PC-9 (cell line): Measurements from ENCODE around the gene TTR. TPM values are rescaled to one million over a fixed set of nuclear protein-coding genes. Genes with fewer than 3 reads are reported as not detected.

ENCODE experiments used
- BruUV-seq: library from RNA; stranded (reverse); fragments of 400-500 nt; replicated peaks from 2 replicates; lab custom pipeline; 2021; lab: Mats Ljungman, UMichigan
- CTCF ChIA-PET: fragments of 300-600 bp; sonication (Branson Sonifier 250); formaldehyde crosslinking; loops from one replicate; lab custom pipeline; 2022; ENCODE audit warnings: antibody characterized with exemption; lab: Charles Lee
- POLR2A ChIA-PET: fragments of 300-600 bp; sonication (Branson Sonifier 250); formaldehyde crosslinking; loops from one replicate; lab custom pipeline; 2022; ENCODE audit warnings: antibody characterized with exemption; ENCODE audit not compliant: unreplicated experiment; lab: Charles Lee
- DNase-seq, 2 experiments: peaks; one replicate each; pipeline versions ENCODE4 v3.0.0 to v3.0.0-alpha.2; 2015 to 2022; ENCODE audit warnings: mixed read lengths in 1 of 2
- H2AFZ ChIP-seq: fragments of 200-600 bp; sonication (generic); 2 replicates; pipeline ENCODE4 v1.8.1; 2017; ENCODE audit warnings: antibody characterized with exemption
- H3F3A ChIP-seq: fragments of 200-600 bp; sonication (generic); 2 replicates; pipeline ENCODE4 v1.8.1; 2017; ENCODE audit warnings: antibody characterized with exemption, mild to moderate bottlenecking, low read depth; ENCODE audit not compliant: insufficient read depth
- H3K27ac ChIP-seq: fragments of 200-600 bp; sonication (generic); 2 replicates; pipeline ENCODE4 v1.6.1; 2016; ENCODE audit warnings: mixed run types
- H3K27me3 ChIP-seq: fragments of 200-600 bp; sonication (generic); 2 replicates; pipeline ENCODE4 v1.6.1; 2016; ENCODE audit warnings: low read depth, mixed run types; ENCODE audit not compliant: insufficient read depth
- H3K36me3 ChIP-seq: fragments of 200-600 bp; sonication (generic); 2 replicates; pipeline ENCODE4 v1.6.1; 2016; ENCODE audit warnings: low read depth, mixed run types
- H3K4me1 ChIP-seq: fragments of 200-600 bp; sonication (generic); replicated peaks from 2 replicates; pipeline ENCODE4 v1.6.1; 2016; ENCODE audit warnings: mixed run types; ENCODE audit not compliant: insufficient read depth
- H3K4me2 ChIP-seq: fragments of 200-600 bp; sonication (generic); 2 replicates; pipeline ENCODE4 v1.6.1; 2017; ENCODE audit warnings: mixed run types
- H3K4me3 ChIP-seq: fragments of 200-600 bp; sonication (generic); 2 replicates; pipeline ENCODE4 v1.6.1; 2016; ENCODE audit warnings: mixed run types
- H3K79me2 ChIP-seq: fragments of 200-600 bp; sonication (generic); 2 replicates; pipeline ENCODE4 v1.6.1; 2017; ENCODE audit warnings: low read depth, mixed run types
- H3K9me2 ChIP-seq: fragments of 200-600 bp; sonication (generic); 2 replicates; pipeline ENCODE4 v1.8.1; 2017; ENCODE audit warnings: mild to moderate bottlenecking; ENCODE audit not compliant: insufficient read depth
- H3K9me3 ChIP-seq: fragments of 200-600 bp; sonication (generic); 2 replicates; pipeline ENCODE4 v1.8.1; 2016; ENCODE audit warnings: low read depth; ENCODE audit not compliant: insufficient read depth
- H4K20me1 ChIP-seq: fragments of 200-600 bp; sonication (generic); 2 replicates; pipeline ENCODE4 v1.8.1; 2017; ENCODE audit not compliant: insufficient read depth
- CTCF ChIP-seq: fragments of 200-600 bp; sonication (generic); conservative IDR thresholded peaks from 2 replicates; pipeline ENCODE4 v1.6.1; 2017; ENCODE audit warnings: mixed run types, antibody characterized with exemption, mild to moderate bottlenecking, moderate library complexity
- EZH2 ChIP-seq: fragments of 200-600 bp; sonication (generic); IDR thresholded peaks from 2 replicates; pipeline ENCODE4 v1.8.0; 2017; ENCODE audit warnings: antibody characterized with exemption, low read depth
- intact Hi-C: fragments of 100-400 bp; cut with micrococcal nuclease; formaldehyde crosslinking; loops from one replicate; pipeline ENCODE4 v1.10.0; 2022; ENCODE audit not compliant: unreplicated experiment
- total RNA-seq: library from RNA; stranded (reverse); gene quantifications from 2 replicates; pipeline ENCODE4 v1.2.3, GENCODE V29; 2021

The TTR gene
- total RNA-seq, 1 experiment from 2014 or later, result not detected

GRCh38 chr18:31617031-31617717, 25.5 kb downstream of the TTR start:
- no peak overlapping the region for H3K27ac ChIP-seq
- no TSS peak for BruUV-seq
- no peaks in the 10 kb centered on the region for H3K79me2 ChIP-seq
- intact Hi-C loops, result no loop called here
- TF ChIP-seq CTCF (no peak), EZH2 (no peak)
- no peaks in the 10 kb centered on the region for H4K20me1 ChIP-seq
- H3K4me3 ChIP-seq, result no peak overlapping the region
- H3K4me2 ChIP-seq, result no peak overlapping the region
- H3F3A ChIP-seq, result no peaks in the 10 kb centered on the region
- H3K4me1 ChIP-seq, result no peaks in the 10 kb centered on the region
- CTCF ChIA-PET, result no interaction called here
- no peaks in the 10 kb centered on the region for H3K36me3 ChIP-seq
- H3K9me3 ChIP-seq, result no peaks in the 10 kb centered on the region
- no peak overlapping the region for H2AFZ ChIP-seq
- no peaks in the 10 kb centered on the region for H3K27me3 ChIP-seq
- H3K9me2 ChIP-seq, result no peaks in the 10 kb centered on the region
- POLR2A ChIA-PET, result no interaction called here
- DNase-seq, result no peak

- H3K4me1 ChIP-seq, result no peaks in the 10 kb centered on the region
- H3K36me3 ChIP-seq, result no peaks in the 10 kb centered on the region
- no peaks in the 10 kb centered on the region for H3K9me3 ChIP-seq
- no TSS peak for BruUV-seq
- H3K27me3 ChIP-seq, result no peaks in the 10 kb centered on the region
- H3K4me3 ChIP-seq, result no peak overlapping the region
- DNase-seq, result no peak
- CTCF ChIA-PET, result no interaction called here
- intact Hi-C loops, result no loop called here
- H3K79me2 ChIP-seq, result no peaks in the 10 kb centered on the region
- no peaks in the 10 kb centered on the region for H3F3A ChIP-seq
- H3K27ac ChIP-seq, result no peak overlapping the region
- no peaks in the 10 kb centered on the region for H3K9me2 ChIP-seq
- no peak for TF ChIP-seq EZH2
- TF ChIP-seq CTCF, result no peak
- POLR2A ChIA-PET, result no interaction called here
- no peak overlapping the region for H2AFZ ChIP-seq
- no peaks in the 10 kb centered on the region for H4K20me1 ChIP-seq
- H3K4me2 ChIP-seq, result no peak overlapping the region
These were observed 27.1 kb downstream of the TTR start for GRCh38 chr18:31618801-31619200.

DNA sequence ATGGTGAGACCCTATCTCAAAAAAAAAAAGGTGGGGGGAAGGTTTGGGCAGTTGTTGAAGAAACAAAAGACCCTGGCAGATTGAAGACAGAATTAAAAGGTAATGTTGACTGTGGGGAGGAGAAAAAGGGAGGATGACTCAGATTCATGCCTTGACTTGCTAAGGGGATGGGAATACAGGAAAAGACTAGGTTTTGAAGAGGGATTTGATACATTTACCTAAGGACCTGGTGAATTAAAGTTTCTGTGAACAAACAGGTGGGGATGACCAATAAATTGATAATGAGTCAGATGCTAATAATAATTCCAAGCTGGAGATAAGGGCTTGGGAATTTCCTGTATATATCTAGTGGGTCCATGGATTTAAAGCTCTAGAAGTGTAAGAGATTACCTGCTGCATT, 27.6 kb downstream of the TTR start:
- Histone ChIP-seq H2AFZ (no peak overlapping the region), H3K79me2 (no peaks in the 10 kb centered on the region), H3K27me3 (no peaks in the 10 kb centered on the region), H3K4me3 (no peak overlapping the region), H4K20me1 (no peaks in the 10 kb centered on the region), H3K9me3 (no peaks in the 10 kb centered on the region), H3K9me2 (no peaks in the 10 kb centered on the region), H3K36me3 (no peaks in the 10 kb centered on the region), H3K27ac (no peak overlapping the region), H3F3A (no peaks in the 10 kb centered on the region), H3K4me2 (no peak overlapping the region), H3K4me1 (no peaks in the 10 kb centered on the region)
- no peak for DNase-seq
- intact Hi-C loops, result no loop called here
- no TSS peak for BruUV-seq
- ChIA-PET POLR2A (no interaction called here), CTCF (no interaction called here)
- TF ChIP-seq EZH2 (no peak), CTCF (no peak)
